Transverse colon (tissue), 4 donors: ENCODE results near the gene LCN12. TPM values are rescaled to one million over a fixed set of nuclear protein-coding genes. Genes with fewer than 3 reads are reported as not detected.

Experiments
- DNase-seq: peaks from one replicate; pipeline ENCODE4 v3.0.0-alpha.2; 2019
- H3K27ac ChIP-seq, 4 donors: fragments of 200-600 bp; sonication (generic); 2 replicates each; pipeline ENCODE4 v1.5.1; 2016 to 2018; ENCODE audit warnings: inconsistent platforms in 4 of 4
- H3K27me3 ChIP-seq: fragments of 200-600 bp; sonication (generic); 2 replicates; pipeline ENCODE4 v1.5.1; 2017; ENCODE audit warnings: inconsistent platforms
- H3K36me3 ChIP-seq, 4 donors: fragments of 200-600 bp; sonication (generic); 2 replicates each; pipeline ENCODE4 v1.5.1; 2017 to 2019; ENCODE audit warnings: inconsistent platforms in 4 of 4
- H3K4me1 ChIP-seq, 4 donors: fragments of 200-600 bp; sonication (generic); 2 replicates each; pipeline ENCODE4 v1.5.1; 2017 to 2020; ENCODE audit warnings: inconsistent platforms in 4 of 4
- H3K4me3 ChIP-seq, 4 donors: fragments of 200-600 bp; sonication (generic); 1 replicate in 1 of 4; 2 replicates in 3 of 4; pipeline versions ENCODE4 v1.5.1 to v1.6.1; 2017 to 2019; ENCODE audit warnings: inconsistent platforms in 4 of 4
- H3K9me3 ChIP-seq, 2 donors: fragments of 200-600 bp; sonication (generic); 2 replicates each; pipeline ENCODE4 v1.5.1; 2017 to 2019; ENCODE audit warnings: inconsistent platforms in 2 of 2
- EP300 ChIP-seq: sonication (generic); formaldehyde crosslinking; IDR thresholded peaks from one replicate; pipeline ENCODE4 v1.6.1; 2017; ENCODE audit warnings: antibody characterized with exemption, low read depth
- POLR2A ChIP-seq: fragments of 450-650 bp; IDR thresholded peaks from one replicate; pipeline ENCODE4 v1.6.1; 2016; ENCODE audit warnings: antibody characterized with exemption, mild to moderate bottlenecking, moderate library complexity
- POLR2AphosphoS5 ChIP-seq, 3 donors: sonication (generic); formaldehyde crosslinking; IDR thresholded peaks; one replicate each; pipeline ENCODE4 v1.6.1; 2016; ENCODE audit warnings: antibody characterized with exemption in 3 of 3
- WGBS, 2 donors: methylation state at CpG; one replicate each; pipeline ENCODE4 v1.1.5; 2018; ENCODE audit warnings: low coverage in 1 of 2; 5-methylcytosine and 5-hydroxymethylcytosine counted together
- in situ Hi-C, 4 donors: fragments of 200-750 bp; cut with MboI; loops; one replicate each; pipeline versions ENCODE4 v1.15.0 to v1.15.1; 2017; ENCODE audit warnings: low sequenced_read_pairs in 3 of 4, low pct_ligation_motif_present in 1 of 4, low pct_unique_long_range_greater_than_20kb in 1 of 4
- intact Hi-C: fragments of 100-400 bp; cut with DNase I; formaldehyde crosslinking; loops from one replicate; pipeline ENCODE4 v1.15.1; 2023; ENCODE audit warnings: low total_unique reads
- total RNA-seq, 4 donors: library from RNA; depleted of rRNA; stranded (reverse); fragments of >200 nt; gene quantifications; one replicate each; pipeline ENCODE4 v1.1.0, GENCODE V29; 2016
- TF ChIP-seq, protein P1 (sequence below), 5 experiments: fragments of 200-600 bp in 3 of 5; fragments of 450-650 bp in 2 of 5; sonication (generic) in 3 of 5; IDR thresholded peaks; 1 replicate in 2 of 5; 2 replicates in 3 of 5; pipeline ENCODE4 v1.5.1; 2016 to 2017; ENCODE audit warnings: antibody characterized with exemption in 5 of 5, inconsistent platforms in 3 of 5, mild to moderate bottlenecking in 2 of 5, moderate library complexity in 1 of 5

The LCN12 gene
- total RNA-seq, 4 donors from 2014 or later, result 1.2 to 52.7 (median 5.5) TPM

DNA sequence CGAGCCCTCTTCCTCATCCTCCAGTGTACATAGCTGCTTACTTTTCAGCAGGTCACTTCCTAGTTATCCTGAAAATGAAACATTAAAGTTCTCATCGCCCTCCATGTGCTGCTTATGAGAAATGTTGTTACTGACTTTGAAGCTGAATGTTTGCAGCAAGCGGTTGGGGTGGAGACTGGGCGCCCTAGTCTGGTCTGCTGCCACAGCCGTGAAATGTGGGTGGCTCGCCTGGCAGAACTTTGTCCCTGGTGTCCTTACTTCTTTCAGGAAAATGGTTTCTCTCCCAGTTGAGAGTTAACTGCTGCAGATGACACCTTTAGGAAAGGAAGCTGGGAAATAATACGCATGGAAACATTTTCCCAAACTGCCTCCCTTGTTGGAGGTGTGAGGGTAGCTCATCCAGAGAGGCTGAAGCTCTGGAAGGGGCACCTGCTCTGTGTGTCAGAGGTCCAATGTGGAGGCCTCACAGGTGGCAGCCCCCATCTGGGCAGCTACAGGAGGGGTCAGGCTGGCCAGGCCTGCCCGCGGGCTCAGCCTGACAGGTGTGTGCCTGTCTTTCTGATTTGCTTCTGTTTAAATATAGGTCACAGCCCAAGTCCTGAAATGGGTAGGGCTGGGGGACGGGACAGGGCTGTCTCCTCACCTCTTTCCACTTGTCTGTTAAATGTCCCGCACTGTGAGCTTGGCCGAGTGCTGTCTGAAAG, 41.7 kb upstream of the LCN12 start:
- H3K27me3 ChIP-seq, result no peaks in the 10 kb centered on the region

DNA sequence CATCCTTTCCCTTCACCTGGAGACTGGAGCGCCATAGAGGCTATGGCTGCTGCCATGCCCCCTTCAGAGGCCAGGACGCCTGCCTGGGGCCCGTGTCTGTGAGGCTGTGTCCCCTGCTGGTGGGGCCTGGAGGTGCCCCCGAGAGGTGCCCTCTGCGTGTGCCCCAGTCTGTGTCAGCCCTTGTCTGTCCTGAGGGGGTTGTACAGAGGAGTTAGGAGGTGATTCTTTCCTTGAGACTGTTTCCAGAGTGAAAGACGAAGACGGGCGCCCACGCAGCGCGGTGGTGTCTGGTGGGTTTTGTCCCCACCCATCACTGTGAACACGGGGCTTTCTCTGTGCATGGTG, 41.2 kb upstream of the LCN12 start:
- Histone ChIP-seq H3K4me3 (no peak overlapping the region), H3K27me3 (no peaks in the 10 kb centered on the region), H3K27ac (no peak overlapping the region), H3K9me3 (no peaks in the 10 kb centered on the region), H3K4me1 (no peaks in the 10 kb centered on the region), H3K36me3 (peaks cover 0 to 19% (median 7%) of the 10 kb centered on the region in 4 donors)
- DNase-seq, result no peak
- in situ Hi-C loops, result no loop called here
- intact Hi-C loops, result no loop called here
- WGBS, 2 donors, result 83 to 91% methylated on average over 2 to 12 of the region's 12 CpGs
- TF ChIP-seq POLR2A (no peak), POLR2AphosphoS5 (IDR thresholded peaks at IDR 0.05) (no peak), EP300 (no peak)
- TF ChIP-seq, protein P1, sequence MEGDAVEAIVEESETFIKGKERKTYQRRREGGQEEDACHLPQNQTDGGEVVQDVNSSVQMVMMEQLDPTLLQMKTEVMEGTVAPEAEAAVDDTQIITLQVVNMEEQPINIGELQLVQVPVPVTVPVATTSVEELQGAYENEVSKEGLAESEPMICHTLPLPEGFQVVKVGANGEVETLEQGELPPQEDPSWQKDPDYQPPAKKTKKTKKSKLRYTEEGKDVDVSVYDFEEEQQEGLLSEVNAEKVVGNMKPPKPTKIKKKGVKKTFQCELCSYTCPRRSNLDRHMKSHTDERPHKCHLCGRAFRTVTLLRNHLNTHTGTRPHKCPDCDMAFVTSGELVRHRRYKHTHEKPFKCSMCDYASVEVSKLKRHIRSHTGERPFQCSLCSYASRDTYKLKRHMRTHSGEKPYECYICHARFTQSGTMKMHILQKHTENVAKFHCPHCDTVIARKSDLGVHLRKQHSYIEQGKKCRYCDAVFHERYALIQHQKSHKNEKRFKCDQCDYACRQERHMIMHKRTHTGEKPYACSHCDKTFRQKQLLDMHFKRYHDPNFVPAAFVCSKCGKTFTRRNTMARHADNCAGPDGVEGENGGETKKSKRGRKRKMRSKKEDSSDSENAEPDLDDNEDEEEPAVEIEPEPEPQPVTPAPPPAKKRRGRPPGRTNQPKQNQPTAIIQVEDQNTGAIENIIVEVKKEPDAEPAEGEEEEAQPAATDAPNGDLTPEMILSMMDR (IDR thresholded peaks at IDR 0.05), result no peak

More for the DNA sequence above, 41.7 kb upstream of the LCN12 start:
- DNase-seq, result no peak
- TF ChIP-seq POLR2A, result no peak
- TF ChIP-seq, protein P1 (IDR thresholded peaks at IDR 0.05), result no peak
- no peak for TF ChIP-seq POLR2AphosphoS5 (IDR thresholded peaks at IDR 0.05)
- TF ChIP-seq EP300, result no peak
- H3K4me3 ChIP-seq, result no peak overlapping the region
- peaks cover 0 to under 1% (median 0%) of the 10 kb centered on the region in 4 donors for H3K4me1 ChIP-seq
- peaks cover 0 to 19% (median 7%) of the 10 kb centered on the region in 4 donors for H3K36me3 ChIP-seq
- 88 to 90% methylated on average over 4 to 12 of the region's 12 CpGs for WGBS, 2 donors
- in situ Hi-C loops, result no loop called here
- no peaks in the 10 kb centered on the region for H3K9me3 ChIP-seq
- H3K27ac ChIP-seq, result no peak overlapping the region
- intact Hi-C loops, result no loop called here

DNA sequence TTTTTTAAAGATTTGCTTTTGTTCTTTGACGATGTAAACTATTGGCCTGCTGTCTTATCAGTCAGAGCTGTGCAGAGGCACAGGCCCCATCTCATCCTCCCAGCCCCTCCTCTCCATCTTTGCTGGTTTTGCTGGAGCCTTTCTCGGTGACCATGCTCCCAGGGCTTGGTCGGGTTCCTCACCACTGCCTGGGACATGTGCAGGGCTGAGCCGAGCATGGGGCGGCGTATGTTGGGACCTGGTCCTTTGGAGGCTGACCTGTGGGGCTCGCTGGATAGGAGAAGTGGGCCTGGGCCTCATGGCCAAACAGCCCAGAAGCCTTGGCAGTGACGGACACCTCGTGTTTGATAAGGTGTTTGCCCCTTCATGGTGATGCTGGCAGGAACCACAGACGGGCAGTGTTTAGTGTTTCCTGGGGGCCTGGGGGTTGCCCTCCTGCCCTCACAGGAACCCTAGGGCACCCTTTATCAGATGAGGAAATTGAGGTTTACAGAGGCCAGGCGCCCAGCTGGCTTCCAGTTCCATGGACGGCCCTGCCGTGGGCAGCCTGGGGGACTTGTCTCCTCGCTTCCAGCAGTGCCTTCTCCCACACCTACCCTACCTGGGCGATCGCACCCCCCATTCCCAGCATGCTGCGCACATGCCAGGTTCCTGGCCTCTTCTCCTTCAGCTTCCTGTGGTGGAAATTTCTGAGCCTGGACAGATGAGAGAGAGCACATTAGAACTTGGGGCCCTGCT, 38.2 kb upstream of the LCN12 start:
- in situ Hi-C loops, result no loop called here
- no peak for DNase-seq
- H3K4me3 ChIP-seq, result no peak overlapping the region
- no peaks in the 10 kb centered on the region for H3K4me1 ChIP-seq
- no peaks in the 10 kb centered on the region for H3K27me3 ChIP-seq
- H3K36me3 ChIP-seq, result peaks cover 0 to 29% (median 9%) of the 10 kb centered on the region in 4 donors
- no peaks in the 10 kb centered on the region for H3K9me3 ChIP-seq
- intact Hi-C loops, result no loop called here
- WGBS, 2 donors, result 95% methylated on average over 17 of the region's 17 CpGs; no CpG with 5 or more reads in 1 of the 2 donors
- no peak overlapping the region for H3K27ac ChIP-seq
- TF ChIP-seq EP300, result no peak
- TF ChIP-seq, protein P1 (IDR thresholded peaks at IDR 0.05), result no peak
- no peak for TF ChIP-seq POLR2A
- TF ChIP-seq POLR2AphosphoS5 (IDR thresholded peaks at IDR 0.05), result no peak

DNA sequence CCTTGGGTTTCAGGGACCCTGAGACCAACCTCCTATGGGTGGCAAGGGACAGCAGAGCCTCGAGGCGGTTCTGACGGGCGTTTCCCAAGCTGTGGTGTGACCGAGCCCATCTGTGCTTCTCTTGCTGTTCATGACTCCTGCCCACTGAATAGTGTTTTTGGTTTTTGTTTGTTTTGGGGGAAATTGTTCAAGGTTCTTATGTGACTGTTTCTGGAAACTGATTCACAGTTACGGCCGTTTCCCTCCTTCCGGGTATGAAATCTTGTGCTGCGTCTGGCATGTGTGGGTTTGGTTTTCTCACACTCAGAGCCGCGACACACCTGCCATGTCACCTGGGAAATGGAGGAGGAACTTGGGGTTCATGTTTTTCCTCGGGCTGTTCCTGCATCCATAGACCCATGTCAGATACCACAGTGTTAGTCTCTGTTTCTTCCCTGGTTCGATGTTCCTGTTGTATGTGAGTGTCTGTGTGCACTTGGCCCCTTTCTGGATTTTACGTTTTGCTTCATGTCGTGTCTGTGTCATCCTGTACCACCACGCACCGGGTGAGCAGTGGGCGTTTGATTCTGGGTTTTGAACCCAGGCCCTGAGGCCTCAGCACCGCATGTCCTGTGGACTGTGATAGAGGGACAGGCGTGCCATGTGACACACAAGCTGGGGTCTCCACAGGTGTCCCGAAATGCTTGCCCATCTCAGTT, 36.3 kb upstream of the LCN12 start:
- no peak for DNase-seq
- in situ Hi-C loops, result no loop called here
- H3K27ac ChIP-seq, result no peak overlapping the region
- no peaks in the 10 kb centered on the region for H3K27me3 ChIP-seq
- H3K9me3 ChIP-seq, result no peaks in the 10 kb centered on the region
- TF ChIP-seq POLR2AphosphoS5 (IDR thresholded peaks at IDR 0.05), result no peak
- TF ChIP-seq, protein P1 (IDR thresholded peaks at IDR 0.05), result no peak
- TF ChIP-seq EP300, result no peak
- TF ChIP-seq POLR2A, result no peak
- no peaks in the 10 kb centered on the region for H3K4me1 ChIP-seq
- peaks cover 0 to 30% (median 11%) of the 10 kb centered on the region in 4 donors for H3K36me3 ChIP-seq
- intact Hi-C loops, result no loop called here
- 60 to 86% methylated on average over 3 to 21 of the region's 21 CpGs for WGBS, 2 donors
- H3K4me3 ChIP-seq, result no peak overlapping the region
